Stimulated activated CD8-positive, alpha-beta memory T cell treated with anti-CD3 and anti-CD28 coated beads, Interleukin-4, amount 100 ng/mL, for 4 hours (primary cell): Measurements from ENCODE around the gene BNIP3.
"Not testable (repeated sequence)": the region's sequence is repeated elsewhere in the genome, so short reads cannot be mapped to it uniquely, and the experiment has no call there.

Source experiments
- DNase-seq, 2 donors: peaks; one replicate each; pipeline ENCODE4 v3.0.0-alpha.2; 2020; ENCODE audit warnings: low read depth in 2 of 2, low spot score in 1 of 2

BNIP3 gene

DNA sequence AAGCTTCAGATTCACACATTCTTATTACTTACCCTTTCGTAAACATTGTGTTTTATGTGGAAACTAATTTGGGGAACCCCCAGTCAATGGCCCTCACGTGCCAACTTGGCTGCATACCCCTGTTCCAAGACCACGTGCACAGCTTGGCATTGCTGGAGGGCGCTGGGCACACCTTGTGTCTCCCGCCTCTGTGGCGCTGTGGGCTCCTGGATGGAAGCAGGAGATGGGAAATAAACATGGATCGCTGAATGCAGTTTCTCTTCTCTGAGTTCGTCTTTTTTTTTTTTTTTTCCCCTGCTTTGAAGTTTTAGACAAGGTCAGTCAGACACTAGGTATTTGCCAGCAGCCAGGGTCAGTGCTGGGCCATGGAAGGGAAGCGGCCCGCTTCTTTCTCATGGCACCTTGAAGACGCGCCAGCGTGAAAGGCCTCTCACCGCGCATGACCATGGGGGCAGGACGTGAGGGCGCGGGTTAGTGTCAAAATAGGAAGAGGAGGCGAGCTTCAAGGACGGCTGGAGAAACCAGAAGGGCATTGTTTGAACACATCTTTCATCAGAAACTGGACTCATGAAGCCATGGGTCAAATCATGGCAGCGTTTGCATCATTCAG lies 27.3 kb downstream of the BNIP3 start:
- no peak for DNase-seq

DNA sequence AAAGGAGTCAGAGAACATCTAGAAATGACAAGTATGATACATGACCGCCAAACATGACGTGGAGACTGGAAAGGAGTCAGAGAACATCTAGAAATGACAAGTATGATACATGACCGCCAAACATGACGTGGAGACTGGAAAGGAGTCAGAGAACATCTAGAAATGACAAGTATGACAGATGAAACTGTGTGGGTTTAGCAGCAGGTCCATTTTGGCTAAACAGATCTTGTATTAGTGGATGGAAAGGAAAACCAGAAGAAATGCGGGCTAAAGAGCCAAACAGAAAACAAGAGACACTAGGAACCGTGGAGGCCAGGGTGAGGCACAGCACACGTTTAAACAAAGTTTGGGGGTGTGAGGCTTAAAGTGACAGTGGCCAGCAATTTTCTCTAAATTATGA lies 31.8 kb downstream of the BNIP3 start:
- DNase-seq, result not testable (repeated sequence)

DNA sequence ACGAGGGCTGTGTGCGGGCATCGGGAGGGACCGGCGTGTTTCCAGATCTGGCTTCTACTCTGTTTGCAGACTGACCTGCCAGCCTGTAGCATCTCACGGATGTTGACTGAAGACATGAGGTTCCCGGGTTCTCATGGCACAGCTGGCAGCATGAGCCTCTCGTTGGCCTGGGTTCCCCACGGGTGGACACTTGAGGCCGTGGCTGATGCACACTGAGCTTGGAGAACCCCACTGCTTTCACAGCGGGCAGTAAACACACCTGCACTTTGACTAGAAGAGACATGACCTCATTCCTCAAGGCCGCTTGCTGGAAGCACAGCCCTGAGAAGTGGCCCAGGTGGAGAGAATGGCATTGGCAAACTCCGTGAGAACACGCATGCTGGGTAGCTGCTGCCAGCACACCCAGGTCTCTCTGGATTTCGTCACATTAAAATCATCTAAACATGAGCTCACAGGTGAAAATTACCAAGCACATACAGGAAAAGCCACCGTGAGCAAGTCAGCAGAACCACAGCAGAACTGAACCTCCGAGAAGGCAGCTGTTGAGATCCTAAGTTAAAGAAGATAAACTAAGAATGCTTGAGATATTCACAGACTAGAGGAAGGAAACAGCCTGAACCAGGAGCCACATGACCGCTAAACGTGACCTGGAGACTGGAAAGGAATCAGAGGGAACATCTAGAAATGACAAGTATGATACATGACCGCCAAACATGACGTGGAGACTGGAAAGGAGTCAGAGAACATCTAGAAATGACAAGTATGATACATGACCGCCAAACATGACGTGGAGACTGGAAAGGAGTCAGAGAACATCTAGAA lies 32.5 kb downstream of the BNIP3 start:
- no peak for DNase-seq

DNA sequence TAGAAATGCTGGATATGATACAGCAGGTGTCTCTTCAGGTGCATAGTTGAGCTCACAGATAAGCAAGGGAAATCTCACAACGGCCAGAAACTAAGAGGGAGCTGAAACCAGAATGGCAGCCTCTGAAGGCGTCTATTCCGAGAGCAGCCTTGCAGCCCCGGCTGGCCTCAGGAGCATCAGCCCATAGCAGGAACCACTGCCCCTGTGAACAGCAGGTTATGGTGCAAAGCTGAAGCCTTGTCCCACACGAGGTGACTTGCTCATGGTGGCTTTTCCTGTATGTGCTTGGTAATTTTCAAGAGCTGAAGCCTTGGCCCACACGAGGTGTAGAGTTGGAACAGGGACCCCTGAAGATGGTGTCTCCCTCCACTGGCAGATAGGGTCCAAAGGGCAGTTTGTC lies 33.2 kb downstream of the BNIP3 start:
- DNase-seq, result no peak

DNA sequence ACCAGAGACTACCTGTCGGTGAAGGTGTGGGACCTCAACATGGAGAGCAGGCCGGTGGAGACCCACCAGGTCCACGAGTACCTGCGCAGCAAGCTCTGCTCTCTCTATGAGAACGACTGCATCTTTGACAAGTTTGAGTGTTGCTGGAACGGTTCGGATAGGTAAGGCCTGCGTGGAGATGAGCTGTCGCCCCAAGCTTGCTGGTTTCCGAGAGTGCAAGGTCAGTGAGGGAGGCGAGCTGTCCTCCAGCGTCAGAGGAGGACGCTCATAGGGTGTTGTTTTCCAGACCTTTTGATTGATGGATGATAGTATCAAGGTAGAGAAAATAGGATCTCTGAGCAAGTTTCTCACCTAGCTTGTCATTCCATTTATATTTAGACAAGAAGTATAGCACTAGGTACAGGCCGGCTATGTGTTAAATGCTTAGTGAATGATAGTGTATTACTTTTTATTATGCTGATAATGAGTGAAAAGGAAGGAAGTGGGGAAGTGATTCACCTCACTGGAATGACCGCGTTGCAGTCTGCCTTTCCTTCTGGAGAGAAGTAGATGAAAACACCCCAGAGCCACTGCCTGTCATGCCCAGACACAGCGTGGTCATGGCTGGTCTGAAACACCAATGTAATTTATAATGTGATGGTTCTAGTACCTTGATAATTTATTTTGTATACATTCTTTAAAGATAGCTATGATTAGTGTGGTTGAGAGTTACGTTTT lies 33.9 kb downstream of the BNIP3 start:
- no peak for DNase-seq

DNA sequence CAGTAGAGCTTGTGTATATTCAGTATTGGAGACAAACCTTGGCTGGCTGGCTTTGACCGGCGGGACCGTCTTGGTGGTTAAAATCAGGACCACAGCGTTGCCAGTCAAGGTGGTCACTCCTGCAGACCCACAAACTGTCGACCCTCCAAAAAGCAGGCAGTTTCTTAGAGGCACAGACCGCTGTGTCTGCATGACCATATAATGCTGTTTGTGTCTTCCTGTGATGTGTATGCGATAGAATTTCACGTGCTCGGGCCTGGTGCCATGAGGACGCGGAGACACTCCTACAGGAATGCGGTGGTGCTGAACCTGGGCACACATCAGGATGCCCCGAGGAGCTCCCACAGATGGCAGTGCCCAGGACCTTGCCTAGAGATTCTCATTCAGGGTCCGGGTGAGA lies 34.8 kb downstream of the BNIP3 start:
- DNase-seq, result no peak

DNA sequence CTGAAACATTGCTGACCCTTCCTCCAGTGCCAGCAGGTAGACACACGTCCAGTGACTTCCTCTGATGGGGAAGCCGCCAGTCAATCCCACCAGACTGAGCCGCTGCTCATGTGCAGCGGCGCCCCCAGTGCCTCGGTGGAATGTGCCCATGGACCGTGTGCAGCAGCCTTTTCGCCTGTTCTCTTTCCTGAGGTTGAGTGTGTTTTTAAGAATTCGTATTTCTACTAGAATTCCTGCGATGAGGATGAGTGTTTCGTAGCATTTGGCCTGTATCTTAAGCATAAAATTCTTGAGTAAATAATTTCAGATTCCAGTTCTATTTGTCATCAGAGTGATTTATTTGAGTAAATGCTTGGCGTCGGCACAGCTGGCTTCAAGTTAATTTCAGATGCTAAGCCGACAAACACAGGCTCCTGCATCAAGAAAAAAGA lies 35.4 kb downstream of the BNIP3 start:
- no peak for DNase-seq

DNA sequence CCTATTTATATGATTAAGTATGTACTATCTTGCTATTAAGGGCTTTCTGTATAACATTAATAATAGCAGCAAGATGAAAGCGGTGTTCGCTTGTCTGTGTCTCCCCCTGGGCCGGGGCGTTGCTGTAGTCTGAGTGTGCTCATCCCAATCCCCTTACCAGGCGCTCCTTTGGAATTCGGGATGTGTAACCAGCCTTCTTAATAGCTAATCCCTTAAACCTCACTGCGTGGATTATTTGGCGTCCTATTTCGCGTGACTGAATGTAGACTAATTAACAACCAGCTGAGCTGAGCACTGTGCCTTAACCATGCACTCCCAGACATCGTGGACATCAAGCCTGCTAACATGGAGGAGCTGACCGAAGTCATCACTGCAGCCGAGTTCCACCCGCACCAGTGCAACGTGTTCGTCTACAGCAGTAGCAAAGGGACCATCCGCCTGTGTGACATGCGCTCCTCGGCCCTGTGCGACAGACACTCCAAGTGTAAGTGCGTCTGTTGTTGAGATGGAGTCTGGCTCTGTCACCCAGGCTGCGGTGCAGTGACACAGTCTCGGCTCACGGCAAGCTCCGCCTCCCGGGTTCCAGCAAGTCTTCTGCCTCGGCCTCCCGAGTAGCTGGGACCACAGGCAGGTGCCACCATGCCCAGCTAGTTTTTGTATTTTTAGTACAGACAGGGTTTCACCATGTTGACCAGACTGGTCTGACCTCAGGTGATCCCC lies 36.6 kb downstream of the BNIP3 start:
- no peak for DNase-seq

DNA sequence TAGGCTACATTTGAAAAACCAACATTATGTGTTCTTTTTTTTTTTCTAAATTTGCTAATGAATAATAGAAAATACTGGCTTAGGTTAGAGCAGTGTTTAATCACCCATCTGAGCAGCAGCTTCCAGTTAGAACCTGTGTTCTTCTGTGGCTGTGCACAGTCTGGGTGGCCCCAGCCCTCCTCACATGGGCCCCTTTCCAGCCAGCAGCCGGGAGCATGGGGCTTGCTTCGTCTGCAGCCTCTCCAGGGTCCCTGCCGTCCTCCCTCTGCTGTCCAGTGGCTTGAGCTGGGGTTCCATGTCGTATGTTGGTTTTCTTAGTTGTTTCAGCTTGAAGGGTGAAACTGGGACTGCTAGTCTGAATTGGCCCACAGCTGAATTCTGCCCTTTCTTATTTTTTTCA lies 37.3 kb downstream of the BNIP3 start:
- no peak for DNase-seq

DNA sequence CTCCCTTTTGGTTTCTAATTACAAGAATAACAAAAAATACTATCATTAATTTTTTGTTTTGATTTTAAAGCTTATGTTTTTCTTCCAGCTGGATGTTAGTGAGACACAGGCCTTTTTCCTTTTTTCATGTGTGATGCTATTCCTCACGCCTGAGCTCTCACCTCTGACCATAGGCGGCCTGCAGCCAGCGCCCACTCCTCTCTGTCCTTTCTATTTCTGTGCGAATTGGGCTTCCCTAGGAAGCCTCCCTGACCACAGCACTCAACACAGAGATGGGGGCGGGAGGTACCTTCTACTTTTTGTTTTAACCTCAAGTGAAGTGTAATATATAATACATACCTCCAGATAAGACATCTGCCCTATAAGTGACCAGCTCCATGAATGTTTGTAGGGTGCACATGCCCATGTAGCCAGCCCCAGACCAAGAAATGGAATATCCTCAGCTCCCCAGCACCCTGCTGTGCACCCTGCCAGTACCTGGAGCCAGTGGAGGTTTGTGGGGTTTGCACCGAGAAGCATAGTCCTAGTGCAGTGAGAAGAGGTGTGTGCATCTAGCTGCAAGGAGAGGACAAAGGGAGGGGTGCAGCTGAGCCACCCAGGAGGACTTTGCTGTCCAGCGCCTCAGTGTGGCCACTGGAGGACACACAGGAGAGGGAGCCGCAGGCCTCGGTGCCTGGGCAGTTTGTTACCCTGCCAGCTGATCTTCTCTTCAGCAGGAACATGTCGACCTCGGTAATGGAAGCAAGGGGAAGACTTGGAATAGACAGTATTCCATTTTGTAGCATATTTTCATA lies 38.5 kb downstream of the BNIP3 start:
- no peak for DNase-seq

DNA sequence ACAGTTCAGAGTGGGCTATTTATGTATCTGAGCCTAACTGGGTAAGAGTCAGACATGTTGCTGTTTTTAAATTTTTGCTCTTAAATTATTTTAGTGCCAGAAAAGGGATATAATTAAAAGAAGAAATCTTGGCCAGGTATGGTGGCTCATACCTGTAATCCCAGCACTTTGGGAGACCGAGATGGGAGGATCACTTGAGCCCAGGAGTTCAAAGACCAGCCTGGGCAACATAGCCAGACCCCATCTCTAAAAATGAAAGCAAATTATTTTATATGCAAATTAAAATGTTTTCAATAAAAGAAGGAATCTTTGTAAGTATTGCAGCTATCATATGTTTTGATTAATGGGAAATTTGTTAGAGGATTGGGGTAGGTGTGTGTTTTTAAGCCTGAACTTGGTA lies 39.3 kb downstream of the BNIP3 start:
- no peak for DNase-seq

DNA sequence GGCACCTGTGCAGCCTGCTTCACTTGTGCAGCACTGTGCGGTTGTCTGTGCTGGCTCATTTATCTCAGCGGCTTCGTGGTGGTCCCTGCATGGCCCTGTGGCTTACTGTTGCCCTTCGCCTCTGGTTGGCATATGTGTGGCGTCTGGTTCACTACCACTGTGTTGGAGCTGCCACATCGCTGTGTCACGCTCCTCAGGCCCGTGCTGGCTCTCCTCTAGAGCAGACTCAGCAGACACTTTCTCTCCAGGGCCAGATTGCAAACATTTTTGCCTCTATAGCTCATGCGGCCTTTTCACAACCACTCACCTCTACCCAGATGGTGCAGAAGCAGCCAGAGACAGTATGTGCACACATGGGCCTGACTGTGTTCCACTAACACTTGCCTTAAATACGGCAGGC lies 43.0 kb downstream of the BNIP3 start:
- DNase-seq, result no peak

DNA sequence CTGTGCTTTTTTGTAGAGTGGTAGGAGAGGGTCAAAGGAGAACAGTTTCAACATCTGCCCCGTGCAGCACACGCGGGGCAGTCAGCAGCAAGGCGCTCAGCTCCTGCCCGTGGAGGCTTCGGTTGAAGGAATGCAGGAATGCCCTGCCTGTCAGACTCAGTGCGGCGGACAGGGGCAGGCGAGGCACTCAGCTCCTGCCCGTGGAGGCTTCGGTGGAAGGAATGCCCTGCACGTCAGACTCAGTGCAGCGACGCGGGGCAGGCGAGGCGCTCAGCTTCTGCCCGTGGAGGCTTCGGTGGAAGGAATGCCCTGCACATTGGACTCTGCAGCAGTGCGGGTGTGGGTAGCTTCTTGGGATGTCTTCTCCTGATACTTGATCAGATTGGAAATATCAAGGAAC lies 43.9 kb downstream of the BNIP3 start:
- no peak for DNase-seq

DNA sequence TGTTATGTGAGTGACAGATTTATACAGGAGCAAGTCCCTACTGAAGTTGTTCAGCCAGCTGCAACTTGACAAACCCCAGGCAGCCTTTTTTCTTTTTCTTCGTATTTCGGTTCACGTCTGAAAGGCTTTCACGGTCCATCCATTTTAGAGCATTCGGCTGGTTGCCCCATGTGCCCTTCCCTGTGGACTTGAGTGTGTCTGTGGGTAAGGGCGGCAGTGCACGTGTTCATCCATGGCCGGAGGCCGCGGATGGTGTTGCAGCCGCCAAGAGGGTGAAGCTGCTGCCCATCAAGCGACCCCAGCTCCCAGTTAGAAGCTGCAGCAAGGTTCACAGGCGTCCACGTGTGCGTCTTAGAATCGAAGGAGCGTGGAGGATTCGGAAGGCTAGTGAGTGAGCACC lies 45.0 kb downstream of the BNIP3 start:
- no peak for DNase-seq

DNA sequence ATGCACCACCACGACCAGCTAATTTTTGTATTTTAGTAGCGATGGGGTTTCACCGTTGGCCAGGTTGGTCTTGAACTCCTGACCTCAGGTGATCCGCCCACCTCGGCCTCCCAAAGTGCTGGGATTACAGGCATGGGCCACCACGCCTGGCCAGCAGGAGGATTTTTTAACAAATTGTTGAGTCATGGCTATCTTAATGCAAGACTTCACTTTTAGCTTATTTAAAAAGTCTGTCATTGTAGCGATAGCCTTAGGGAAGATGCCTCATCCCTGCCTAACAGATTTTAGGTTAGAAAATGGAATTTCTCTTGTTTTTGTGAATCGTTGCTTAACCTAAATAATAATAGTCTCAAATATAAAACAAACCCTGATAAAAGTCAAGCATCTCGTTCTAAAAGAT lies 45.4 kb downstream of the BNIP3 start:
- no peak for DNase-seq

DNA sequence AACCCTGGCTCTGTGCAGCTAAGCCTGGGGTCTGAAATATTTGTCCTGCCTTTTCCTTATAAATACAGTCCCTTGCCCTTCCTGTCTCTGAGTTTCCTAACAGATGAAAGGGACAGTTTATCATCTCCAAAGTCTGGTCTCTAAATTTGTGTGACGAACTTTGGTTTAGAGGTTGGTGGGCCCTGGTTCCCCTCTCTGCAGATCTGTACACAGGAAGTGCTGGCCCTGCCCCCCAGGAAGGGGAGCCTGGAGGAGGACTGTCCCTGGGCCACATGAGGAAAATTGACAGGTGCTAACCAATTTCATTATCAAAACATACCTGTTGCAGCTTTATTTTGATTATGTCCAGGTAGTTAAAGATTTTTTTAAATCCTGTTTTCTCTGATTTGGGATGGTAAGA lies 46.5 kb downstream of the BNIP3 start:
- DNase-seq, result no peak

DNA sequence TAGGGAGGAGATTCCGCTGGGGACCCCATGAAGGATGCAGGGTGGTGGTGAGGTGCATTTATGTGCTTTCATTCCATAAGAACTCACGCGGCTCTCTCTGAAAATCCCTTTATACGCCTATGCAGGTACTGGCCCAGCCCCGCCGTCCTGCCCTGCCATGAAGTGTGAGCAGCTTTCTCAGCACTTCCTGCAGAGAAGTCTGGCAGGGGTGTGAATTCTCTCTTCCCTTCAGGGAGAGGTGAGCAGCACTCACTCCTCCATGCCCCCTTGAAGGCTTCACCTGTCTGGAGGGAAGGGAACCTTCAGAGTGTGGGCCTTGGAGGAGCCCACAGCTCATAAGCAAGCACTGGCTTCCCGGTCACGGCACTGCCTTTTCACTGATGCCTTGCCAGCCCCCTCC lies 47.0 kb downstream of the BNIP3 start:
- DNase-seq, result no peak

DNA sequence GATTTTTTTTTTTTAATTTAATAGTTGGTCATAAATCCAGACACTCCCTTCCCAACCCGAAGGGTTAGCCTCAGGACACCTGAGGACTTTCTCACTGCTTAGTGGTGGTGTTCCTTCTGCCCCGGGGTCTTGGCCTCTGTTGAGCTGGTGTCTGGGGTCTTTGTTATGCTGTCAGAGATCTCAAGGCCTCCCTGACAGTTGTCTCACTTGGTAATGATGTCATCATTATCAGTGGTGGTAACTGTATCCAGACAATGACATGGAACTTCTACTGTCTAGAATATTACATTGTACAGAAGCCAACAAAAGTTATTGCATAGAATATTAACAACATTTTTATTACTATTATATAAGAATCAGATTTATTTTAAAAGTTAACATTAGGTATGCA lies 48.0 kb downstream of the BNIP3 start:
- DNase-seq, result no peak

DNA sequence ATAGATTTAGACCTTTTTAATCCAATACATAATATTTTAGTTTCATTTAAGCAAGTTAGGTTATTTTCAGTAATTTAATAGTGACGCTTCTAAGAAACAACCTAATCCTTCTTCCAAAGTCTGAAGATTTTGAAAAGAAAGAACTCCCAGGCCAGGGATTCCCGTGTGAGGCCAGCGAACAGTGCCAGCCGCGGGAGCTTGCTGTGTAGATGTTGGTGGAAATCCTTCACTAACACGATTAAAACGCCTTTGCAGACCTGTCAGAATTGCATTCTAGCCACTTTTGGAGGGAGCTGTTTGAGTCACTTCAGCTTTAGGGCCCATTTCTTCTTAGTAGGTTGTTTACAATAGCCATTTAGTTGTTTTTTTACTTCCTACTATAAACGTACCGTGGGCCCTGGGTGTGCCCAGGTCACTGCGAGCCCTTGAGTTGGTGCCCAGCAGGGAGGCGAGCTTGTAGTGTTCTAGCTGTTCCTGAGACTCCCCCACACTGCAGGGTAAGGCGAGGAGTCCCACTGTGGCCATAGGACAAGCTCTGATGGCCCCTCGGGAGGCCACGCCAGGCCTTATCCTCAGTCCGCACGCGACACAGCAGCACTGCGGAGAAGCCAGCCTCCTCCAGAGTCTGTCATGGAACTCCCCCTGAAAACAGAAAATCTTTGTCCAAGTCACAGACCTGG lies 48.6 kb downstream of the BNIP3 start:
- DNase-seq, result no peak

DNA sequence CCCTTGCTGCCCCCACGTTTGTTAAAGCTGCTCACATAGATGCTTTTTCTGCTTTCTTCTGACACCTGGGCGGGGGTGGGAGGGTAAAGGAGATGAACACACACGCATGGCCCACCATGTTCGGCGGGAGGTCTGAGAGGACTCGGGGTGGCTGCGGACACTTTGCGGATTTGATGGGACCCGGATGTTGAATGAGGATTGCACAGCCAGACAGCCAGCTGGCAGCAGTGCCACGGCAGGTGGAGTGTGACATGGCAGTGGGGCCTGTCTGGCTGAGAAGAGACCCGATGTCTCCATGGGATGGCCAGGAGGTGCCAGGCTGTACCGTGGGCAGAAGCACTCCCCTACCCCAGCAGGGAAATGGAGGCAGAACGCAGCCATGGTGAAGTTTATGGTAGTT lies 49.7 kb downstream of the BNIP3 start:
- DNase-seq, result no peak
